ENCODE results near the gene TRIM49D2.
"Not testable (repeated sequence)": the region's sequence is repeated elsewhere in the genome, so short reads cannot be mapped to it uniquely, and the experiment has no call there.

DNA sequence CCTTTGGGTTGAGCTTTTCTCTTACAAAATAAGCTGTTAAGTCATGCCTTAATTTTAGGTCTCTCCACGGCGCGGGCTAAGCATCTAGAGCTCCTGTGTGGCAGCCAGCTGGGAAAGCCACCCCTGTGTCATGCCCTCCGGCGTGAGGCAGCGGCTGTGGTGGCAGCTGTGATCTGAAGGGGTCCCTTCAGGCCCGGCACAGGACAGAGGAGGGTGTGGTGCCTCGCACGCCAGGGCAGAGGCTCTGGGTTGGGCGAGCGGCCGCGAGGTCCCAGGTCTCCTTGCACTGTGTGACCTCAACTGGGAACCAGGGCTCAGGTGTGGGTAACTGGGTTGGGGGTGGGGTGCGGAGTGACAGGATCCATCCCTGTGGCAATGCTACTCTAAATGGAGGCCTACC, 23.1 kb upstream of the TRIM49D2 start:
- TF ChIP-seq, protein P1, sequence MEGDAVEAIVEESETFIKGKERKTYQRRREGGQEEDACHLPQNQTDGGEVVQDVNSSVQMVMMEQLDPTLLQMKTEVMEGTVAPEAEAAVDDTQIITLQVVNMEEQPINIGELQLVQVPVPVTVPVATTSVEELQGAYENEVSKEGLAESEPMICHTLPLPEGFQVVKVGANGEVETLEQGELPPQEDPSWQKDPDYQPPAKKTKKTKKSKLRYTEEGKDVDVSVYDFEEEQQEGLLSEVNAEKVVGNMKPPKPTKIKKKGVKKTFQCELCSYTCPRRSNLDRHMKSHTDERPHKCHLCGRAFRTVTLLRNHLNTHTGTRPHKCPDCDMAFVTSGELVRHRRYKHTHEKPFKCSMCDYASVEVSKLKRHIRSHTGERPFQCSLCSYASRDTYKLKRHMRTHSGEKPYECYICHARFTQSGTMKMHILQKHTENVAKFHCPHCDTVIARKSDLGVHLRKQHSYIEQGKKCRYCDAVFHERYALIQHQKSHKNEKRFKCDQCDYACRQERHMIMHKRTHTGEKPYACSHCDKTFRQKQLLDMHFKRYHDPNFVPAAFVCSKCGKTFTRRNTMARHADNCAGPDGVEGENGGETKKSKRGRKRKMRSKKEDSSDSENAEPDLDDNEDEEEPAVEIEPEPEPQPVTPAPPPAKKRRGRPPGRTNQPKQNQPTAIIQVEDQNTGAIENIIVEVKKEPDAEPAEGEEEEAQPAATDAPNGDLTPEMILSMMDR (IDR thresholded peaks at IDR 0.05; ENCODE audit: borderline replicate concordance, extremely low read depth, low read length, poor library complexity, severe bottlenecking): not testable (repeated sequence)
- TF ChIP-seq EZH2 (IDR thresholded peaks at IDR 0.05; ENCODE audit: borderline replicate concordance, low read depth, low read length, severe bottlenecking): not testable (repeated sequence)

Measured in DND-41 (cell line).